PC-3 (cell line): ENCODE measurements around the gene LHCGR. TPM values are rescaled to one million over a fixed set of nuclear protein-coding genes. Genes with fewer than 3 reads are reported as not detected.

Experiments
- ATAC-seq: fragments of 200-7000 bp; cut with Tn5 transposase; 2 replicates; pipeline ENCODE4 v1.9.1; 2020; ENCODE audit warnings: mild to moderate bottlenecking, moderate library complexity
- BruUV-seq: library from RNA; stranded (reverse); fragments of 400-500 nt; replicated peaks from 2 replicates; lab custom pipeline; 2021; lab: Mats Ljungman, UMichigan
- CTCF ChIA-PET: fragments of 300-600 bp; sonication (Branson Sonifier 250); formaldehyde crosslinking; loops from one replicate; lab custom pipeline; 2022; ENCODE audit warnings: antibody characterized with exemption; lab: Charles Lee
- POLR2A ChIA-PET: fragments of 300-600 bp; sonication (Branson Sonifier 250); formaldehyde crosslinking; loops from one replicate; lab custom pipeline; 2022; ENCODE audit warnings: antibody characterized with exemption; ENCODE audit not compliant: unreplicated experiment; lab: Charles Lee
- DNase-seq: peaks from one replicate; pipeline ENCODE4 v3.0.0-alpha.2; 2015
- H2AFZ ChIP-seq: fragments of 300-600 bp; sonication (generic); 2 replicates; pipeline ENCODE4 v1.6.0; 2016; ENCODE audit warnings: antibody characterized with exemption, low read length
- H3F3A ChIP-seq: fragments of 300-600 bp; sonication (generic); one replicate; pipeline ENCODE4 v1.6.0; 2017; ENCODE audit warnings: antibody characterized with exemption, low read length, control low read depth, mild to moderate bottlenecking; ENCODE audit not compliant: unreplicated experiment
- H3K27ac ChIP-seq: fragments of 300-600 bp; sonication (generic); 2 replicates; pipeline ENCODE4 v1.5.1; 2016; ENCODE audit warnings: mild to moderate bottlenecking, low read length
- H3K27me3 ChIP-seq: fragments of 300-600 bp; sonication (generic); 2 replicates; pipeline ENCODE4 v1.6.1; 2016; ENCODE audit warnings: low read length, mixed read lengths
- H3K36me3 ChIP-seq: fragments of 300-600 bp; sonication (generic); 2 replicates; pipeline ENCODE4 v1.6.1; 2016; ENCODE audit warnings: low read depth, mixed run types, low read length, mixed read lengths
- H3K4me1 ChIP-seq: fragments of 300-600 bp; sonication (generic); 2 replicates; pipeline ENCODE4 v1.5.1; 2016; ENCODE audit warnings: low read length; ENCODE audit not compliant: insufficient read depth
- H3K4me2 ChIP-seq: fragments of 300-600 bp; sonication (generic); 2 replicates; pipeline ENCODE4 v1.6.0; 2016; ENCODE audit warnings: low read length
- H3K4me3 ChIP-seq: fragments of 300-600 bp; sonication (generic); 2 replicates; pipeline ENCODE4 v1.5.1; 2016; ENCODE audit warnings: mild to moderate bottlenecking, low read length, mixed read lengths
- H3K79me2 ChIP-seq: fragments of 300-600 bp; sonication (generic); 2 replicates; pipeline ENCODE4 v1.6.1; 2017; ENCODE audit warnings: low read length, mixed read lengths
- H3K9ac ChIP-seq: fragments of 300-600 bp; sonication (generic); 2 replicates; pipeline ENCODE4 v1.6.0; 2016; ENCODE audit warnings: mild to moderate bottlenecking, low read length
- H3K9me2 ChIP-seq: fragments of 300-600 bp; sonication (generic); replicated peaks from 2 replicates; pipeline ENCODE4 v1.6.1; 2016; ENCODE audit warnings: mixed run types, low read length, mixed read lengths
- H3K9me3 ChIP-seq: fragments of 300-600 bp; sonication (generic); 2 replicates; pipeline ENCODE4 v1.6.1; 2016; ENCODE audit warnings: low read length, mixed read lengths
- H4K20me1 ChIP-seq: fragments of 300-600 bp; sonication (generic); 2 replicates; pipeline ENCODE4 v1.6.1; 2016; ENCODE audit warnings: low read length, mixed read lengths
- CTCF ChIP-seq: fragments of 300-600 bp; sonication (generic); conservative IDR thresholded peaks from 2 replicates; pipeline ENCODE4 v1.5.1; 2017; ENCODE audit warnings: antibody characterized with exemption, low read depth, mild to moderate bottlenecking, low read length
- EZH2 ChIP-seq: fragments of 300-600 bp; sonication (generic); IDR thresholded peaks from one replicate; pipeline ENCODE4 v1.6.1; 2017; ENCODE audit warnings: antibody characterized with exemption, mild to moderate bottlenecking, low read length; ENCODE audit not compliant: unreplicated experiment
- EZH2phosphoT487 ChIP-seq: fragments of 300-600 bp; sonication (generic); IDR thresholded peaks from 2 replicates; pipeline ENCODE4 v1.6.1; 2018; ENCODE audit warnings: mild to moderate bottlenecking, antibody characterized with exemption, low read length, borderline replicate concordance
- intact Hi-C: fragments of 100-400 bp; cut with micrococcal nuclease; formaldehyde crosslinking; loops from 2 replicates; pipeline ENCODE4 v1.9.0; 2023
- total RNA-seq: library from RNA; depleted of rRNA; stranded (reverse); fragments of >200 nt; gene quantifications from 2 replicates; pipeline ENCODE4 v1.2.3, GENCODE V29; 2014; rRNA removed

The LHCGR gene
- total RNA-seq, 1 experiment from 2014 or later: not detected

GRCh38 chr2:48651158-48651790 lies 104.2 kb downstream of the LHCGR start:
- no peaks in the 10 kb centered on the region for H3K36me3 ChIP-seq
- no peak overlapping the region for H3K9ac ChIP-seq
- no peaks in the 10 kb centered on the region for H3K27me3 ChIP-seq
- ATAC-seq: no peak
- H3F3A ChIP-seq: no peaks in the 10 kb centered on the region
- no peaks in the 10 kb centered on the region for H3K9me2 ChIP-seq
- H3K4me3 ChIP-seq: no peak overlapping the region
- H3K79me2 ChIP-seq: no peaks in the 10 kb centered on the region
- H3K9me3 ChIP-seq: no peaks in the 10 kb centered on the region
- H2AFZ ChIP-seq: no peak overlapping the region
- H3K4me1 ChIP-seq: no peaks in the 10 kb centered on the region
- H3K27ac ChIP-seq: no peak overlapping the region
- BruUV-seq: no TSS peak
- POLR2A ChIA-PET: no interaction called here
- no peaks in the 10 kb centered on the region for H4K20me1 ChIP-seq
- intact Hi-C loops: no loop called here
- CTCF ChIA-PET: no interaction called here
- no peak overlapping the region for H3K4me2 ChIP-seq
- DNase-seq: peak; percentile 35
- TF ChIP-seq EZH2phosphoT487 (no peak), CTCF (no peak), EZH2 (no peak)

GRCh38 chr2:48638261-48638660 lies 117.3 kb downstream of the LHCGR start:
- Histone ChIP-seq H3K9me2 (no peaks in the 10 kb centered on the region), H3F3A (no peaks in the 10 kb centered on the region), H4K20me1 (no peaks in the 10 kb centered on the region), H3K4me2 (no peak overlapping the region), H3K4me1 (no peaks in the 10 kb centered on the region), H3K36me3 (no peaks in the 10 kb centered on the region), H3K4me3 (no peak overlapping the region), H3K27me3 (0 out of 2 replicates have a peak, but pooled peaks cover 3% of the 10 kb centered on the region), H3K79me2 (no peaks in the 10 kb centered on the region), H2AFZ (no peak overlapping the region), H3K27ac (no peak overlapping the region), H3K9me3 (no peaks in the 10 kb centered on the region), H3K9ac (no peak overlapping the region)
- no TSS peak for BruUV-seq
- ChIA-PET POLR2A (no interaction called here), CTCF (no interaction called here)
- TF ChIP-seq EZH2phosphoT487 (no peak), CTCF (no peak), EZH2 (no peak)
- DNase-seq: no peak
- intact Hi-C loops: no loop called here
- ATAC-seq: no peak

Other genes starting within 250 kb of the LHCGR start
- 1.2 TPM in 2 replicates for gene STON1, start 225.6 kb downstream of the LHCGR start, total RNA-seq
- gene GTF2A1L, start 137.9 kb downstream of the LHCGR start, total RNA-seq: not detected in 2 replicates